Measurements from ENCODE around the gene SNX27. TPM values are rescaled to one million over a fixed set of nuclear protein-coding genes. Genes with fewer than 3 reads are reported as not detected.

SNX27 gene
- total RNA-seq, 1 experiment from 2014 or later, result 21.1 TPM

- no peak for DNase-seq (ENCODE audit: low read depth)
These were observed 93.3 kb downstream of the SNX27 start for GRCh38 chr1:151705146-151705545.

GRCh38 chr1:151705753-151706463 lies 94.1 kb downstream of the SNX27 start:
- peak; percentile 14 for DNase-seq (ENCODE audit: low read depth)

GRCh38 chr1:151706464-151707415 lies 94.9 kb downstream of the SNX27 start:
- no peak for DNase-seq (ENCODE audit: low read depth)

GRCh38 chr1:151707541-151708065 lies 95.8 kb downstream of the SNX27 start:
- DNase-seq (ENCODE audit: low read depth), result no peak

- DNase-seq (ENCODE audit: low read depth), result no peak
These were observed 97.0 kb downstream of the SNX27 start for GRCh38 chr1:151708891-151709290.

- peak; percentile 42 for DNase-seq (ENCODE audit: low read depth)
These were observed 98.5 kb downstream of the SNX27 start for GRCh38 chr1:151710187-151710840.

- DNase-seq (ENCODE audit: low read depth), result no peak
These were observed 99.4 kb downstream of the SNX27 start for GRCh38 chr1:151711044-151711800.

- no peak for DNase-seq (ENCODE audit: low read depth)
These were observed 100.1 kb downstream of the SNX27 start for GRCh38 chr1:151711951-151712350.

- no peak for DNase-seq (ENCODE audit: low read depth)
These were observed 101.2 kb downstream of the SNX27 start for GRCh38 chr1:151713044-151713443.

- DNase-seq (ENCODE audit: low read depth), result no peak
These were observed 102.0 kb downstream of the SNX27 start for GRCh38 chr1:151713874-151714273.

- no peak for DNase-seq (ENCODE audit: low read depth)
These were observed 103.2 kb downstream of the SNX27 start for GRCh38 chr1:151714820-151715725.

GRCh38 chr1:151715726-151716404 lies 104.0 kb downstream of the SNX27 start:
- no peak for DNase-seq (ENCODE audit: low read depth)

- no peak for DNase-seq (ENCODE audit: low read depth)
These were observed 104.5 kb downstream of the SNX27 start for GRCh38 chr1:151716405-151716762.

- no peak for DNase-seq (ENCODE audit: low read depth)
These were observed 105.2 kb downstream of the SNX27 start, which contains the start of gene CELF3 for GRCh38 chr1:151716771-151717631. TSS of gene CELF3 (minus strand) at chr1:151716803. CDS start at chr1:151716020, 783 bp downstream.

- no peak for DNase-seq (ENCODE audit: low read depth)
These were observed 106.2 kb downstream of the SNX27 start for GRCh38 chr1:151718011-151718431.

- DNase-seq (ENCODE audit: low read depth), result no peak
These were observed 106.8 kb downstream of the SNX27 start for GRCh38 chr1:151718666-151719065.

- no peak for DNase-seq (ENCODE audit: low read depth)
These were observed 108.3 kb downstream of the SNX27 start for GRCh38 chr1:151720125-151720524.

- no peak for DNase-seq (ENCODE audit: low read depth)
These were observed 108.7 kb downstream of the SNX27 start for GRCh38 chr1:151720554-151720953.
